DND-41 (cell line): Measurements from ENCODE around the gene TTC39B.

ENCODE experiments used
- EZH2 ChIP-seq: IDR thresholded peaks from 3 replicates; pipeline ENCODE4 v1.6.1; 2012; ENCODE audit warnings: borderline replicate concordance, low read depth, mild to moderate bottlenecking, moderate library complexity, low read length, inconsistent platforms; ENCODE audit not compliant: severe bottlenecking
- TF ChIP-seq, protein P1 (sequence below): IDR thresholded peaks from 2 replicates; pipeline ENCODE4 v1.5.1; 2012; ENCODE audit warnings: borderline replicate concordance, low read length, moderate library complexity, mild to moderate bottlenecking; ENCODE audit not compliant: poor library complexity, severe bottlenecking; ENCODE audit errors: extremely low read depth

GRCh38 chr9:15235658-15236057 is 71.4 kb downstream of the TTC39B start:
- TF ChIP-seq, protein P1, sequence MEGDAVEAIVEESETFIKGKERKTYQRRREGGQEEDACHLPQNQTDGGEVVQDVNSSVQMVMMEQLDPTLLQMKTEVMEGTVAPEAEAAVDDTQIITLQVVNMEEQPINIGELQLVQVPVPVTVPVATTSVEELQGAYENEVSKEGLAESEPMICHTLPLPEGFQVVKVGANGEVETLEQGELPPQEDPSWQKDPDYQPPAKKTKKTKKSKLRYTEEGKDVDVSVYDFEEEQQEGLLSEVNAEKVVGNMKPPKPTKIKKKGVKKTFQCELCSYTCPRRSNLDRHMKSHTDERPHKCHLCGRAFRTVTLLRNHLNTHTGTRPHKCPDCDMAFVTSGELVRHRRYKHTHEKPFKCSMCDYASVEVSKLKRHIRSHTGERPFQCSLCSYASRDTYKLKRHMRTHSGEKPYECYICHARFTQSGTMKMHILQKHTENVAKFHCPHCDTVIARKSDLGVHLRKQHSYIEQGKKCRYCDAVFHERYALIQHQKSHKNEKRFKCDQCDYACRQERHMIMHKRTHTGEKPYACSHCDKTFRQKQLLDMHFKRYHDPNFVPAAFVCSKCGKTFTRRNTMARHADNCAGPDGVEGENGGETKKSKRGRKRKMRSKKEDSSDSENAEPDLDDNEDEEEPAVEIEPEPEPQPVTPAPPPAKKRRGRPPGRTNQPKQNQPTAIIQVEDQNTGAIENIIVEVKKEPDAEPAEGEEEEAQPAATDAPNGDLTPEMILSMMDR, result no peak
- no peak for TF ChIP-seq EZH2
